ENCODE results near the gene SRSF1.

GRCh38 chr17:58040386-58040785 is 33.3 kb upstream of the SRSF1 start:
- TF ChIP-seq POLR2A (IDR thresholded peaks at IDR 0.05) = no peak
- no peak for TF ChIP-seq CTCF (IDR thresholded peaks at IDR 0.05)
